GM03348 (cell line): ENCODE data around the gene SEMA5A.
"Not testable (repeated sequence)": the region's sequence is repeated elsewhere in the genome, so short reads cannot be mapped to it uniquely, and the experiment has no call there.

Source experiments
- DNase-seq: peaks from one replicate; pipeline ENCODE4 v3.0.0; 2012; ENCODE audit warnings: low spot score

SEMA5A gene

DNA sequence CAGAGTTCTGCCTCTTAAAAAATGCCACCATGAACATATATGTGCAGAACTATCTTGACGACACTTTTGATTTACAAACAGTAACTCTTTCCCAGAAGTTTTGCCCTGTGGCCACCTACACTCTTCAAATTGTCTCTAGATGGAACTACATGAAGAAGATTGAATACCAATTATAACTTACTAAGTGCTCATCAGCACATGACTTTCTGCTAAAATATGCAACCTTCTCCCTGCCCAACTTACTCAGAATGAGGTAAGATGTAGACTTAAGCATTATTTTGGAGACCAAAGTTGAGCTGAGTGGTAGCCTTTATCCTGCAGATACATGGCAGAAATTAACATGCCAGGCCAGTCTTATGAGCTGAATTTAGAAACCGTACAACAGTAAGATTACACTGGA, 105.4 kb downstream of the SEMA5A start:
- peak; percentile 31 for DNase-seq

DNA sequence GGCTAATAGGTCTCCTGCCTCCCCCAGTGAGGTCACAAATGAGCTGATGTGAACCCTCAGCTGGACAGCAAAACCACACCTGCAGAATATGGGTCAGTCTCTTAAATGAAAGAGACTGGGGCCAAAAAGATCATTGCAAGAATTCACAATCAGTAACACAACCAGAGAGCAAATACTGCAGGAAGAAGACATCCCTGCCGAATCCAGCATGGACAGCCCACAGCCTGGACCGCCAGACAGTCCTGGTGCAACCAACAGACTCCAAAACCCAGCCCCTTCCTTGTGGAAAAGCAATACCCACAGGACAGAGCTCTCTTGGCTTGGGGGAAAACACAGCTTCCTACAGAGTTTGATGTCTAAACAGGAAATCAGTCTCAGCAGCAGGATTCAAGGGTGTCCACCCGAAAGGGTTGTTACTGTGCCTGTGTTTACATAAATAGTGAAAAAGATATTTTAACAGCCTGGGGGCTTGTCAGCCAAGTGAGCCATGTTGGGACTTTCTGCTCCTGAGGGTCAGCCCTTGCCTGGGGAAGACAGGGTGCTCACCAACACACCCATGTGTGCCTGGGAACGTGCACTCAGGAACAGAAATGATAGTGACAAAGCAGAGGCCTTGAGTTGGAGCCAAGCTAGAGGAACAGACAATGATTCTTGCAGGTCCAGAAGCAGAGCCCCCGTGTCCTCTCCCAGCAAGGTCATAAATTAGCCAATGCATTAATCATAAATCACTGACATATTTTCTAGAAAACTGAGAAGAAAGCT, 106.2 kb downstream of the SEMA5A start:
- DNase-seq, result no peak

DNA sequence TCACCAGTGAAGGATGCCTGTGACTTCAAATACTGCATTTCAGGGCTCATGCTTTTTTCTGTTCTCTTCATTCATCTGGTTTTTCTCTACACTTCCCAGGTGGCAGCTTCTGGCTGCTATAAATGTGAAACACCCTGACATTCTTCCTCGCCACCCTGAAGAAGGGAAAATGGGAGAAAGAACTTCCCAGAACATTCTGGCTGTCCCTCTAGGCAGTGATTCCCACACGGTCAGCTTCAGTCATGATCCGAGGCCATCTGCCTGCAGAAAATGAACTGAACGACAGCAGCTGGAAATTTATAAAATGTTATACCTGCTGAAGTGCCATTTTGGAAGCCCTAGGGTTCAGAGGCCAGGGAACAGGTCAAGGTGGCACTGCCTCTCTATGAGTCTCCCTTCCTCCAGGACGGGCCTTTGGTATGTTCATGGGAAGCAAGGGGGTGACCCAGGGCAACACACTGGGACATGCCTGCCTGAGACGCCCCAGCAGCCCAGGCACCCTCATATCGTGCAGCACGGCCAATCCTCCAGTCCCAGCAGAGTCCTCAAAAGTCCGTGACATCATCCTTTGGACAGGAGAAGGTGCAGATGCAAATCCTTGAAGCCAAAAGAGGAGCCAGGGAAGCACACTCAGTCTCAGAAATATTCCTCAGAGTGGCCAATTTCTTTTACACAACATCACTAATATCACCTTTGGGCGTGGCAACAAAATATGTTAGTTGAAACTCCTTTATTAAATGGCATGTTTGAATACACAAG, 107.1 kb downstream of the SEMA5A start:
- no peak for DNase-seq

DNA sequence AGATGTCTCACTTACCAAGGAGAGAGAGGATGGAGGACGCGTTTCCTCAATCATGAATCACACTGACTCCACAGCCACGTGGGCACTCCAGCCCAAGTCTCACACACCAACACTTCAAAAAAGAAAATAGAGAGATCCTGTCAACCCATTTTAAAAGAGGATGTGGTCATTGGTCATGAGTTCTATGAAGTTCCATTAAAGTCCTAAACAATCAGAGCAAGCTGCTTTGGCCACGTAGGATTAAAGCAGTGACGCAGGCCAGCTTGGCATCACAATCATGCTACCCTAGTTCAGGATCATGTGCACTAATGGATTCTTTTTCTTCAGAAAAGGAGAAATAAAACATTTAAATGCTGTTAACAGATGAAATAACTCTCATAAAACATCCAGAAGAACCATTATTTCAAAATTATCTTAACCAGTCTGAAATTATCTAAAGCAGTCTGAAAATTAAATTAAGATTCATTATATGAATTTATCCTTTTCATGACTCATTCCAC, 108.1 kb downstream of the SEMA5A start:
- peak; percentile 56 for DNase-seq

DNA sequence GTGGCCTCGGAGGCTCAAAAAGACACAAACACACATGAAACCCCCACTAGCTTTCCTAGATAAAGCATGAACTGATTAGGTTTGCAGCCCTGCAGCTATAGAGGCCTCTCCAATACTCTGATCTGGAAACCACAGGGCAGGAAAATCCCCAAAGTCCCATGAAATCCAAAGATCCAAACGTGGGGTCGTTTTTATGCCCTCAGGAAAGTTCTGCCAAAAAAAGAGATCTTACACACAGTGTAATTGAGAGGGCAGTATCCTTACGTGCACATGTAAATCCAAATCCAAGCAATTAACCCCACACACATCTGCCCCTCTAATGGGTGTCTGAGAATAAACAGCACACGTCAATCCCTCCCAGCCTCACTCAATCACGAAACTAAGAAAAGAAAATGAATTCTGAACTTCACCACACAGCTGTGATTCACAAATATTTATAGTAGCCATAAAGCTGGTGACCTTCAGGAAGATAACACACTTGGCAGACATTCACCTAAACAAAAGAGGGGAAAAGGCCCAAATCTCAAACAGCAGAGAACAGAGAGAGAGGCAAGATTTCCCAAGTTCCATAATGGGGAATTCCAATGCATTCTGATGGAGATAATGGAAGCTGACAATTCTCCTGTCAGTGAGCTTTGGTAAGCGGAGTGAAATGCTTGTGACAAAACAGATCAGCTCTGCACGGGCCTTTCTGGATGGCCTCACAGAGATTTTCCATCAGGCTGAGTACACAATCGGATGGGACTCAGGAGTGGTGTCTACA, 114.2 kb downstream of the SEMA5A start:
- DNase-seq, result no peak

DNA sequence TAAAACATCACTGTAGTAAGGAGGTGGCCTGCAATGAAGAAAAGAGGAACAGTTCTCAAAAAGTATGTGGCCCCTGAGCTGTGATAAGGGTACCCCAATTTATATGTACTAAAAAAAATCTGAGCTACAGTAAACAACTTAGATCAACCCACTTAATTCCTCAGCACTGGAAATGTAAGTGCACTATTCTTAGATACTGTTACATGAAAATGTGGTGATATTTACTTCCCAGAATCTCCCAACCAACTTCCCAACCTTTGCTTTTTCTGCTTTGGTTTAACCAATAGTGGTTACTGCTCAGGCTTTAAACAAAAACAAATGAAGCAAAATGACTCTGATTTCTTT, 114.8 kb downstream of the SEMA5A start:
- no peak for DNase-seq

DNA sequence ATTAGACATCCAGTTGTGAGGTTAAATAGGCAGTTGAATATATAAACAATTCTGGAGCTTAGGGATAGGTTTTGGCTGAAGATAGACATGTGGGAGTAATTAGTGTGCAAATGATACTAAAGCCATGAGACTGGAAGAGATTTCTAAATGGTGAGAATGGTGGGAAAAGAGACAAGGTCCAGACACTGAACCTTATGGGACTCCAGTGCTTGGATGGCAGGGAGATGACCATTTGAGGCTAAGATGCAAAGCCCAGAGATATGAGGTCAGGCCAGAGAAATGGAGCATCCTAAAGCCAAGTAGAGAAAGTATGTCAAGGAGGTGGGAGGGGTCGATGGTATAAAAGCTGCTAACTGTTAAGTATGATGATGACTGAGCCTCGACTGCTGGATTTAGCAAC, 115.6 kb downstream of the SEMA5A start:
- DNase-seq, result no peak

DNA sequence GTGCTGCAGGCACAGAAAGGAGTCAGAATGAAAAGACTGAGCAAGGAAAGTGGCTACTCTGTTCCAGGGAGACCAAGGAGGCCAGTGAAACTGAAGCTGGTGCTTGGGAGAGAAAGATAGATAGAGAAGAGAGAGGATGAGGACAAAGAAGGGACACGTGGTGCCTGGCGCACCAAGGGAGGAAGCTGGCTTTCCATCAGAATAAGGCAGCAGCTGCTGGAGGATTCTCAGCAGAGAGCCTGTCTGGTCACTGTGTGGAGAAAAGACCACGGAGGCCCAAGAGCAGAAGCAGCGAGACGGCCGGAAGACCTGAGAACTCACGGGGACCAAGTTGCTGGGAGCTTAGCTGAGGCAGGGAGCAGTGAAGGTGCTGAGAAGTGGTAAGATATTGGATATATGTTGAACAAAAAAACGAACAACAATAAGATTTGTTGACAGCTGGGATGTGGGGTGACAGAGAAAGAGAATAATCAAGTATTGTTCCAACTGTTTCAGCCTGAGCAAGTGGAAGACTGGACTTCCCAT, 116.1 kb downstream of the SEMA5A start:
- DNase-seq, result no peak

DNA sequence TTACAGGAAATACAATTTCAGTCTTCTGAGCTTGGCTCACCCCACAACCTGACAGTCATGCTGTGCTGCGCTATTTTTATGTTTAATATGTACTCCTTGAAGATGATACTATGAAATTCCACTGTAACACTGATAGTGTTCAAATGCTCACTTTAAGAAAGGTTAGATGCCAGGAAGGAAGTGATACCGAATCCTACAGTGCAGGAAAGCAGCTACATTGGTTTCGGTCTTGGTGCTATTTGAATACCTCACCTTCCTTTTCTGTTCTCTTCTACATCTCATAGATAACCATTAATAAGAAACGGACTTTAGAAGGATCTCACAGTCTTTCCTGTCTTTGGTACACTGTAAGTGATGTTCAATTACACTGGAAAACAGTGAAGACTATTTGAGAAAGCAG, 117.6 kb downstream of the SEMA5A start:
- DNase-seq, result no peak

DNA sequence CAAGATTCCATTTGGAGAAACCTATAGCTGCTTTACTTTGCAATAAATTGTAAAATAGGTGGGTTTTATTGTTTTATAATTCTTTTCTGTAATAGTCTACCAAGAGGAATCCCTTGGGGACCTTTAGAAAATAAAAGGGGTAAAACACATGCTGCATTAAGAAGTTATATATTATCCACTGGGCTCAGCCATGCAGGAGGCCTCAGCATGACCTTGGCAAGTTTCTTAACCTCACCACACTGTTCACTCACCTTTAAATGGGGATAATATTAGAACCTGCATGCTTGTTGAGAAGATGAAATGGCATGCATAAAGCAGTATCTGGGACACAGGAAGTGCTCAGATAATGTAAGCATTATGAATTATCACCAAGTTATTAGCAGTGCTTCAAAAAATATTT, 120.2 kb downstream of the SEMA5A start:
- no peak for DNase-seq

DNA sequence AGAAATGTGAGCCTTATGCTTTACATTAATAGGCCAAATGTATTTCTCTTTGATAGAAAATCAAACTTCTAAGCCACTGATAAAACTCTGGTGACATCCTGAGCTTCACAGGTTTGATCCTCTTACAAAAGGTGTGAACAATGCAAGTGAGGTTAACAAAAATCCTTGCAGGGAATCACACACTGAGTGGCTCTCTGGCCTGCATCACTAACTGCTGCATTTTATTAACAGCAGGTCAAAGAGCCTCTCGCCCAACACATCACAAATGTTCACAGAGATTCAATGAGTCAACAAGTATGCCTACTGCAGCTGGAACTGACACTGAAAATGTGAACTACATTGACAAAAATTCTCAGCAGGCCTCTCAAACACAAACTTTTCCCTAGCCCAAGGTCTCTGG, 122.3 kb downstream of the SEMA5A start:
- peak; percentile 35 for DNase-seq

DNA sequence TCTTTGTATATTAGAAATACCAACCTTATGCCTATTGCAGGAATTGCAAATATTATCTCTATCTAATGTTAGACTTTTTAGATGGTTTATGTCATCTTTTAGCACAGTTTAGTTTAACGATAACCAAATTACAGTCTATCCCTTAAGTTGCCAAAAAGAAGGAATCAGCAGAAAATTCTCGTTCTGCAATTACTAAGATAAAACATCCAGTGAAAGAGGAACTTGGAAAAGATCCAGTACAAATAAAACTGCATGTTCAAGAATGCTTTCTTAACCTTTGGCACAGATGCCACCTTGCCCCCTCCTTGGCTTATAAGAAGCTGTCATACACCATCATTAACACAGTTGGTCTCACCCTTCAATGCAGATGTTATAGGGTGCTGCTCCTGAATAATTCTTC, 124.0 kb downstream of the SEMA5A start:
- no peak for DNase-seq

DNA sequence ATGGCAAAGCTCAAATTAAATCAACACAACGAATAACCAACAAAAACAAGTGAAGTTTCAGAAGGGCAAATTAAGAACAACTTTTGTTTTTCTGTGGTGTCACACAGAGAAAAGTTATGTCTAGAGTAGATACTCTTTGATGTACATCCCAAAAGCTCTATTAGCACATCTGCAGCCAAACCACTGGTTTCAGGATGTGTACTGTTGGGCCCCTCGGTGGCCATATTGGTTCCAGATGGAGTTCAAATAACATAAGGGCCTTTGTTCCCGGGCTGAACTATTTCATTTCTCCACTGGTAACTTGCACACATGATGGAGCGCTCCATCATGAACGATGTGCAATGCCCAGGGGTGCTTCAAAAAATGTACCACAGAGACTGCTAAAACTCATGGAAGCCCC, 126.1 kb downstream of the SEMA5A start:
- no peak for DNase-seq

DNA sequence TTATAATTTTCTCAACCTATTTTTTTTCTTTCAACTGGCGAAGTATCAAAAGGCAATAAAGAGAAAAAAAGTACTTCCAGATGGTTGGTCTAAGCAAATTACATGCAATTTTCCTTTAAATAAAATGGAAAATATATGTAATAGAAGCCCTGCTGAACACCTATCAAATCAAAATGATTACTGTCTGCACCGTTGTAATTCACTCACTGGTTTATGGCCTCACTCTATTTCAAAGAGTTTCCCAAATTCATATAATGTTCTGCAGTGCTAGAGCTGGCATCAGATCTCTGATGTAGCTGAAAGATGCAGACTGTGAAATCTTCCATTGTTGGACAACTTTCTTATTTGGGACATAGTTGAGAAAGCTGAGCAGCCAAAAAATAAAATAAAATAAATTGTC, 130.3 kb downstream of the SEMA5A start:
- no peak for DNase-seq

DNA sequence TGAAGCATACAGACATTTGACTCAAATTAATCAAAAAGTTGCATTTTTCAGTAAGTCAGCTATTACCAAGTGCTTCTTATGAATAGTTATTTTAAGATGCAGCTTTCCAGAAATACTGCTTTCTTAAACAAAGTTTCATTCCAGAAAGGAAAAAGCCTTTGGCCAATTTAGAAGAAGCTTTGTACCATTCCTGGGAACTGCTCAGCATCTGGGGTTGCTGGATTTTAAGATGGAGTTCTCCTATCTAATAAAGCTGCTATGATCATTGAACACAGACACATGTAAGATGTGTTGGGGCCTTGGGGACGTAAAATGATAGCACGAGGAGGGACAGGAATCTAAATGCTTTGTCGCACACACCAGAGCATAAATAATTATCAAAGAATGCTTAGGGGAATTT, 130.8 kb downstream of the SEMA5A start:
- no peak for DNase-seq

DNA sequence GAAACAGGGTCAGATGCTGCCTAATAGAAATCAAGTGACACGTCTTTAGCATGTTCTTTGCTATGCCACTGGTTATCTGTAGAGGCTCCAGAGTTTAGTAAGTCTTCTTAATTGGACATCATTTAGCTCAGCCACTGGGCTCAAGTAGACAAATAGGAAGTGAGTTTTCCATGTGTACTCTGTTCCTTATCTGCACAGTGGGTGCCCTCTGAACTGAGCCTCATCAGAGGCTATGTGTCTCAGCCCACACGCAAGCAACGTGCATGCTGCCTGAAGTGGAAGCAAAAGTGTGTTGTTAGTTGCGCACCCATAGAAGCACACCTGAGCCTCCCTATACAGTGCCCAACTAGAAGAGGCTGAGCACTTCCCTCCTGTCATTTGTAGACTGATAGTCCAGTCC, 134.7 kb downstream of the SEMA5A start:
- DNase-seq, result no peak

DNA sequence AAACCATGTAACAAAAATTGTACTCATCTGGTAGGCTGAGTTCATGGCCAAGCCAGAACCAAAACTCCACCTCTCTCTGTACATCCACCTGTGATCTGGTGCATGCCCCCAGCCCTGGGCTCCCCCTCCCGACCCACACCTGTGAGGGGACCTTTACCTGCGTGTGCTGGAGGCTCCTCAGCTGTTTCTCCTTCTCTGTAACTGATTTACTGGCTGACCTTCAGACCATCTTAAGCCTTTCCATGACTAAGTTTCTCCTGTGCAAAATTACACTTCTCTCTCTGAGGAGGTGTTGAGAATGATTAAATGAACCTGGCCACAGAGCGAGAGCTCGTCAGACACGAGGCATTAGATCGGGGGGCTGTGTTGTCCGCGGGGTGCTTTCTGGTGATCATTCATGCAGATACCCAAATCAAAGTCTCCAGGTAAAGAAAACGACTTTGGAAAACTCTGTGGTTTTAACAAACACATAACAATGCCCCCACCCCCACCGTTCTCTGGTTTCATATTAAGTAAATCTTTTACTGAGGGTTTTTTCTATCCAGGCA, 136.4 kb downstream of the SEMA5A start:
- no peak for DNase-seq

DNA sequence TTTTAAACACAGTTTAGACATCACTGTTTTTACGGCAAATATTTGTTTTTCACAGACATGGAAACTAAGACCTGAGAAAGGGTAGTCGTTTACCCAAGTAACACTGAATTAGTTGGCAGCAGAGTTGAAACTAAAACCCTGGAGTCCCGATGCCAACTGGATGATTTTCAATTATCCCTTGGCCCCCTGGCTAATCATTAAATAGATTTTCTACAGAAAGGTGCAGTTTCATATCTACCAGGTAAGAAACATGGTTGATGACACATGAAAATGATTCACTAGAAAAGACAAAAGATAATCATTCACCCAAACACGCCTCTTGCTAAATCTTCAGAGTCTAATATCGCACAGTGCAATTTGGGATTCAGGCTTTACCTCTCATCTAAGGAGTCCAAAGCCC, 136.9 kb downstream of the SEMA5A start:
- no peak for DNase-seq

DNA sequence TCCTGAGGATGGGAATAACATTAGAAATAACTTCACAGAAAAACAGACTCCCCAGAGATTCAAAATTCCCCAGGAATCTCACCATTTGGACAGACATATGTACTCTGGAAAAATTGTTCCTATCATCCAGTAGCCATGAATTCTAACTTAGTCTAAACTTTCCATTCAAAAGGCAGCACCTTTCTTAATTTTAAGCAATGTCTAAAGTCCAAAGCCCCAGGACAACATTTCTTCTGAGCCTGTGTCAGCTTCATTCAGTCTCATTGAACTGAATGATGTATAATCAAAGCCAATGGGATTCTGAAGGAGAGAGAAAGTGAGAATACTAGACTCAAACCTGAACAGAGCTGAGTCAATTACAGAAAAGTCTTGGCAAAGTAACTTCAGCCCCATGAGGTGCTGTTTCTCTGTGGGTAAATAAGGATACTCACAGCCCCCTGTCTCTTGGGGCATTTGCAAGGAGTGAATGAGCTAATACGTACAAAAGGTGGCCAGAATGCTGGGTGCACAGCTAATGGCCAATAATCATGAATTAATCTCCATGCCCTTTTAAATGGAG, 140.6 kb downstream of the SEMA5A start:
- DNase-seq, result no peak

DNA sequence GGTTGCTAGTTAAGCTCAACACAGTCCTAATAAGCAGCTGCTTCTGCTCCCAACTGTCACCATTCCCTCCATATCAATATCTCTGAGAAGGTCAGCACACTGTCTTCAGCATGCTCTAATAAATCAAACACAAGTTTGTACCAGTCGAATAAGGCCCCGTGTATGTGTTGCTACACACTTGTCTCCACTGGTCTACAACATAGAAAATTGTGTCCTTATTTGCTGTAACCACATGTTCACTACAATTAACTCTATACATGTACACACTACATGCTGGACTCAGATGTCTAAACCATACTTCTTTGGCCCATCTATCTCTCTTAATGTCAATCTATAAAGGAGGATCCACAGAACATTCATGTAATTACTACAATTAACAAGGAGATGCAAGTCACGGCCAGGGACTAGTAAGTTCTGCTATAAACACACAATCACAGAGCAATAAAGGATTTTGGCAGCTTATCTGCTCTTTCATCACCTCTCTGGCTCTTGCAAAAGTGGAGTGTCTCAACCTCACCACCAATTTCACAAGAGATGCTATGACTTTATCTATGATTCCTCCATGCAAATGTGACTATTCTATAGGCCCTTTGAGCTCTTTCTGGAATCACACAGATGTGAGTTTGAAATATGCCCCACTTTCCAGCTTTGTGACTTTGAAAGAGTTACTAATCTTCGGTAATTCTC, 143.9 kb downstream of the SEMA5A start:
- peak; percentile 35 for DNase-seq

DNA sequence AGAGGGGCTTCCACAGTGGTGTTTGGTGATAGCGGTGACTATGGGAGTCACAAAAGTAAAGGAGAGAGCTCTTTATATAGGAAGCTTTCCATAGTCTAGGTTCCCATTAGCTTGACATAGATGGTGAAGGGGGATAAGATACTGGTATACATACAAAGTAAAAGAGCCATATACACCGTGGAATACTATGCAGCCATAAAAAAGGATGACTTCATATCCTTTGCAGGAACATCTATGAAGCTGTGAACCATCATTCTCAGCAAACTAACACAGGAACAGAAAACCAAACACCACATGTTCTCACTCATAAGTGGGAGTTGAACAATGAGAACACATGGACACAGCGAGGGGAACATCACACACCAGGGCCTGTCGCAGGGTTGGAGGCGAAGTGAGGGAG, 146.1 kb downstream of the SEMA5A start:
- DNase-seq, result not testable (repeated sequence)
